Sigmoid colon (tissue), 7 donors: ENCODE results near the gene PREP. TPM values are rescaled to one million over a fixed set of nuclear protein-coding genes. Genes with fewer than 3 reads are reported as not detected.

Source experiments
- DNase-seq: peaks from one replicate; pipeline ENCODE4 v3.0.0-alpha.2; 2019
- H3K27ac ChIP-seq, 4 donors: fragments of 200-600 bp; sonication (generic); one replicate each; pipeline ENCODE4 v1.5.1; 2016 to 2019; ENCODE audit warnings: mild to moderate bottlenecking in 1 of 4
- H3K27me3 ChIP-seq, 3 donors: fragments of 200-600 bp; sonication (generic); one replicate each; pipeline ENCODE4 v1.5.1; 2019; ENCODE audit warnings: mild to moderate bottlenecking in 1 of 3
- H3K36me3 ChIP-seq, 4 donors: fragments of 200-600 bp; sonication (generic); one replicate each; pipeline ENCODE4 v1.5.1; 2016 to 2019
- H3K4me1 ChIP-seq, 4 donors: fragments of 200-600 bp; sonication (generic); one replicate each; pipeline ENCODE4 v1.5.1; 2017 to 2019
- H3K4me3 ChIP-seq, 4 donors: fragments of 200-600 bp; sonication (generic); one replicate each; pipeline ENCODE4 v1.5.1; 2017 to 2019; ENCODE audit warnings: mild to moderate bottlenecking in 2 of 4, moderate library complexity in 1 of 4
- H3K9me3 ChIP-seq, 4 donors: fragments of 200-600 bp in 3 of 4; sonication (generic) in 3 of 4; one replicate each; pipeline versions ENCODE4 v1.5.1 to v1.6.1; 2013 to 2019
- CTCF ChIP-seq, 4 experiments: fragments of 450-650 bp in 3 of 4; fragments of 200-600 bp in 1 of 4; IDR thresholded peaks; one replicate each; pipeline ENCODE4 v1.5.1; 2016 to 2019; ENCODE audit warnings: antibody characterized with exemption in 4 of 4, mild to moderate bottlenecking in 3 of 4, moderate library complexity in 2 of 4
- EP300 ChIP-seq, 4 donors: sonication (generic); formaldehyde crosslinking; IDR thresholded peaks; one replicate each; pipeline ENCODE4 v1.6.1; 2017; ENCODE audit warnings: antibody characterized with exemption in 4 of 4
- POLR2A ChIP-seq, 2 donors: fragments of 450-650 bp; IDR thresholded peaks; one replicate each; pipeline ENCODE4 v1.6.1; 2016; ENCODE audit warnings: antibody characterized with exemption in 2 of 2, mild to moderate bottlenecking in 2 of 2, moderate library complexity in 2 of 2
- POLR2AphosphoS5 ChIP-seq, 4 donors: sonication (generic); formaldehyde crosslinking; IDR thresholded peaks; one replicate each; pipeline ENCODE4 v1.6.1; 2017; ENCODE audit warnings: antibody characterized with exemption in 4 of 4
- WGBS, 2 donors: extraction: QIAGEN DNeasy Blood & Tissue Kit; methylation state at CpG; one replicate each; pipeline ENCODE4 v1.1.7; 2013; 5-methylcytosine and 5-hydroxymethylcytosine counted together
- intact Hi-C: fragments of 100-400 bp; cut with DNase I; formaldehyde crosslinking; loops from one replicate; pipeline ENCODE4 v1.15.1; 2023
- polyA plus RNA-seq, 3 donors: library from polyadenylated mRNA; stranded (reverse); fragments of 200-250 nt; gene quantifications; one replicate each; pipeline ENCODE4 v1.2.3, GENCODE V29; 2013
- total RNA-seq, 4 donors: library from RNA; depleted of rRNA; stranded (reverse); fragments of >200 nt; gene quantifications; one replicate each; pipeline ENCODE4 v1.1.0, GENCODE V29; 2016
- donor health status: healthy with polysubstance abuse.
- donor health status: Bipolar disorder and iron deficiency.
- donor health status: healthy.

The PREP gene
- total and polyA plus RNA-seq, 7 donors = 14.1 to 47.9 (median 23.5) TPM

- no peak overlapping the region for H3K27ac ChIP-seq
- H3K36me3 ChIP-seq = no peaks in the 10 kb centered on the region
- no peak for DNase-seq
- 90 to 93% methylated on average over 6 of the region's 6 CpGs for WGBS, 2 donors
- intact Hi-C loops = no loop called here
- no peaks in the 10 kb centered on the region for H3K27me3 ChIP-seq
- no peaks in the 10 kb centered on the region for H3K4me1 ChIP-seq
- no peaks in the 10 kb centered on the region for H3K9me3 ChIP-seq
- TF ChIP-seq EP300 (IDR thresholded peaks at IDR 0.05) = no peak
- TF ChIP-seq POLR2A (IDR thresholded peaks at IDR 0.05) = no peak
- no peak for TF ChIP-seq CTCF (IDR thresholded peaks at IDR 0.05)
- TF ChIP-seq POLR2AphosphoS5 (IDR thresholded peaks at IDR 0.05) = no peak
- no peak overlapping the region for H3K4me3 ChIP-seq
Observed at GRCh38 chr6:105263685-105264610, 138.9 kb downstream of the PREP start.

- no peak for DNase-seq
- WGBS, 2 donors = 67 to 80% methylated on average over 13 of the region's 13 CpGs
Observed at GRCh38 chr6:105259913-105260889, 142.7 kb downstream of the PREP start.

GRCh38 chr6:105258816-105259215 lies 144.1 kb downstream of the PREP start:
- Histone ChIP-seq H3K27me3 (no peaks in the 10 kb centered on the region), H3K4me1 (no peaks in the 10 kb centered on the region), H3K4me3 (no peak overlapping the region), H3K27ac (no peak overlapping the region), H3K36me3 (no peaks in the 10 kb centered on the region), H3K9me3 (no peaks in the 10 kb centered on the region)
- intact Hi-C loops = no loop called here
- TF ChIP-seq EP300 (IDR thresholded peaks at IDR 0.05) (no peak), POLR2AphosphoS5 (IDR thresholded peaks at IDR 0.05) (no peak), POLR2A (IDR thresholded peaks at IDR 0.05) (no peak), CTCF (IDR thresholded peaks at IDR 0.05) (no peak)
- DNase-seq = no peak
- WGBS, 2 donors = 49 to 91% methylated on average over 5 of the region's 5 CpGs

More at GRCh38 chr6:105259913-105260889, 142.7 kb downstream of the PREP start:
- intact Hi-C loops = no loop called here
- H3K36me3 ChIP-seq = no peaks in the 10 kb centered on the region
- H3K4me1 ChIP-seq = no peaks in the 10 kb centered on the region
- TF ChIP-seq EP300 (IDR thresholded peaks at IDR 0.05) (no peak), POLR2A (IDR thresholded peaks at IDR 0.05) (no peak), CTCF (IDR thresholded peaks at IDR 0.05) (no peak), POLR2AphosphoS5 (IDR thresholded peaks at IDR 0.05) (no peak)
- no peaks in the 10 kb centered on the region for H3K27me3 ChIP-seq
- H3K9me3 ChIP-seq = no peaks in the 10 kb centered on the region
- H3K27ac ChIP-seq = no peak overlapping the region
- H3K4me3 ChIP-seq = no peak overlapping the region

GRCh38 chr6:105257340-105257739 lies 145.5 kb downstream of the PREP start:
- intact Hi-C loops = no loop called here

More at GRCh38 chr6:105257340-105257739, 145.5 kb downstream of the PREP start:
- Histone ChIP-seq H3K27ac (no peak overlapping the region), H3K27me3 (no peaks in the 10 kb centered on the region), H3K4me3 (no peak overlapping the region), H3K9me3 (no peaks in the 10 kb centered on the region), H3K36me3 (no peaks in the 10 kb centered on the region), H3K4me1 (no peaks in the 10 kb centered on the region)
- TF ChIP-seq POLR2AphosphoS5 (IDR thresholded peaks at IDR 0.05) = no peak
- no peak for TF ChIP-seq POLR2A (IDR thresholded peaks at IDR 0.05)
- no peak for TF ChIP-seq CTCF (IDR thresholded peaks at IDR 0.05)
- no peak for TF ChIP-seq EP300 (IDR thresholded peaks at IDR 0.05)
- DNase-seq = no peak
